NCI-H2171 treated with DMSO at 0.1 percent for 48 hours (cell line): ENCODE data around the gene IGF2BP1.
"Not testable (repeated sequence)": the region's sequence is repeated elsewhere in the genome, so short reads cannot be mapped to it uniquely, and the experiment has no call there.

ENCODE experiments used
- DNase-seq: peaks from one replicate; lab custom pipeline; 2025; lab: John Stamatoyannopoulos, UW

IGF2BP1 gene

GRCh38 chr17:48995974-48996721 is 1.0 kb upstream of the IGF2BP1 start:
- DNase-seq = no peak

- DNase-seq = no peak
Observed at GRCh38 chr17:48996722-48997102, 473 bp upstream of the IGF2BP1 start.

GRCh38 chr17:48997827-48998586 is 822 bp downstream of the IGF2BP1 start:
- no peak for DNase-seq

- no peak for DNase-seq
Observed at GRCh38 chr17:48998587-48999440, 1.6 kb downstream of the IGF2BP1 start.

- DNase-seq = no peak
Observed at GRCh38 chr17:49000943-49001342, 3.8 kb downstream of the IGF2BP1 start.

- DNase-seq = no peak
Observed at GRCh38 chr17:49001671-49002070, 4.5 kb downstream of the IGF2BP1 start.

- DNase-seq = no peak
Observed at GRCh38 chr17:49002331-49002730, 5.1 kb downstream of the IGF2BP1 start.

GRCh38 chr17:49002766-49003165 is 5.6 kb downstream of the IGF2BP1 start:
- no peak for DNase-seq

GRCh38 chr17:49003557-49004511 is 6.6 kb downstream of the IGF2BP1 start:
- no peak for DNase-seq

- DNase-seq = no peak
Observed at GRCh38 chr17:49005140-49005539, 8.0 kb downstream of the IGF2BP1 start.

GRCh38 chr17:49008908-49009307 is 11.7 kb downstream of the IGF2BP1 start:
- DNase-seq = not testable (repeated sequence)

GRCh38 chr17:49012769-49013255 is 15.6 kb downstream of the IGF2BP1 start:
- no peak for DNase-seq

- no peak for DNase-seq
Observed at GRCh38 chr17:49013311-49014213, 16.4 kb downstream of the IGF2BP1 start.

GRCh38 chr17:49015179-49015923 is 18.2 kb downstream of the IGF2BP1 start:
- no peak for DNase-seq

GRCh38 chr17:49015924-49016774 is 19.0 kb downstream of the IGF2BP1 start:
- DNase-seq = no peak

- DNase-seq = peak; percentile 5
Observed at GRCh38 chr17:49016775-49017463, 19.7 kb downstream of the IGF2BP1 start.

- no peak for DNase-seq
Observed at GRCh38 chr17:49018116-49018612, 21.0 kb downstream of the IGF2BP1 start.

GRCh38 chr17:49018748-49019147 is 21.6 kb downstream of the IGF2BP1 start:
- no peak for DNase-seq
